Stimulated activated CD8-positive, alpha-beta memory T cell treated with anti-CD3 and anti-CD28 coated beads, Interleukin-15, amount 100 ng/mL, for 1 hour (primary cell): Measurements from ENCODE around the gene TNPO1.
"Not testable (repeated sequence)": the region's sequence is repeated elsewhere in the genome, so short reads cannot be mapped to it uniquely, and the experiment has no call there.

Source experiments
- DNase-seq: peaks from one replicate; pipeline ENCODE4 v3.0.0-alpha.2; 2020; ENCODE audit warnings: low read depth

TNPO1 gene

DNA sequence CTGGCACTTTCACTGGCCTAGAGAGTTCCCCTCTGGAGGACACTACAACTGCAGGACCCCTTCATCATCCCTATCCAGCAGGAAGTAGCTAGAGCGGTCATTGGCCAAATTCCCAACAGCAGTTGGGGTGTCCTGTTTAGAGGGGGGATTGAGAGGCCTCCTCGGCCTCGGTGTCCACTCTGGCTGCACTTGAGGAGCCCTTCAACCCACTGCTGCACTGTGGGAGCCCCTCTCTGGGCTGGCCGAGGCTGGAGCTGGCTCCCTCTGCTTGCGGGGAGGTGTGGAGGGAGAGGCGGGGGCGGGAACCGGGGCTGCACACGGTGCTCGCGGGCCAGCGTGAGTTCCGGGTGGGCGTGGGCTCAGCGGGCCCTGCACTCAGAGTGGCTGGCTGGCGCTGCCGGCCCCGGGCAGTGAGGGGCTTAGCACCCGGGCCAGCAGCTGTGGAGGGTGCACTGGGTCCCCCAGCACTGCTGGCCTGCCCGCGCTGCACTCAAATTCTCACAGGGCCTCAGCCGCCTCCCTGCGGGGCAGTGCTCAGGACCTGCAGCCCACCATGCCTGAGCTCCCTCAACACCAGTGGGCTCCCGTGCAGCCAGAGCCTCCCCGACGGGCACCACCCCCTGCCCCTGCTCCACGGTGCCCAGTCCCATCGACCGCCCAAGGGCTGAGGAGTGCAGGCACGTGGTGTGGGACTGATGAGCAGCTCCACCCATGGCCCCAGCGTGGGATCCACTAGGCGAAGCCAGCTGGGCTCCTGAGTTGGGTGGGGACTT, 118.7 kb downstream of the TNPO1 start:
- DNase-seq, result not testable (repeated sequence)

DNA sequence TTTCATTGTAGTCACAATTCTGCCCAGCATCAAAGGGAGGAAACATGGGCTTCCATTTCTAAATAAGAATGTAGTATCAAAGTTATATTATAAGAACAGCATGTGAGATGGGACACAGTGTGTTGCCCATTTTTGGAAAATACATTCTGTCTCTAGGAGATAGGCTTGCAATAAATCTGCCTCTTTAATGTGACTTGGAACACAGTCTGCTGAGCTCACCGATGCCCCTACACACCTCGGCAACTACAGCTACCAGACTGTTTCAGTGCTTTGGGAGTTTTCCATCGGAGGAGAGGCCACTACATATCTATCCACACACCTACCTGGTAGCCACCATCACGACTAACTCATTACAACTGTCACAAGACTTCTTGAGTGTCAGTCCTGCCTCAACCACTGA, 120.4 kb downstream of the TNPO1 start:
- DNase-seq, result no peak

- DNase-seq, result no peak
These were observed 121.1 kb downstream of the TNPO1 start for GRCh38 chr5:72937517-72938061.

GRCh38 chr5:72938206-72938605, 121.7 kb downstream of the TNPO1 start:
- no peak for DNase-seq

GRCh38 chr5:72940082-72940481, 123.6 kb downstream of the TNPO1 start:
- DNase-seq, result no peak

DNA sequence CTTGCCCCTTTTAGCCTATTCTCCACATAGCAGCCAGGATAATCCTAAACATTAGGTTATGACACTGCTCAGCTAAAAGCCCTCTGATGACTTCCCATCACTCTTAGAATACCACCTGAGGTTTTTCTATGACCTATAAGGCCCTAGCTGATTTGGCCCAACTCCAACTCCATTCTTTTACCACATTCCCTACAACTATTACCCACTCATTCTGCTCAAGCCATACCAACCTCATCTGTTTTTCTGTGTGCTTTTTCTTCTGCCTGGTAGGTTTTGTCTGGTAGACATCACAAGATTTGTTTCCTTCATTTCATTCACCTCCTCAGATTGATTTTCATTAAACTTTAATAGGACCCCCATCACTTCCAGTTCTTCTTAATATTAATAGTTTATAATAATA, 126.8 kb downstream of the TNPO1 start:
- no peak for DNase-seq

- DNase-seq, result no peak
These were observed 131.0 kb downstream of the TNPO1 start for GRCh38 chr5:72947498-72947897.

- no peak for DNase-seq
These were observed 133.0 kb downstream of the TNPO1 start for GRCh38 chr5:72949481-72949880.

DNA sequence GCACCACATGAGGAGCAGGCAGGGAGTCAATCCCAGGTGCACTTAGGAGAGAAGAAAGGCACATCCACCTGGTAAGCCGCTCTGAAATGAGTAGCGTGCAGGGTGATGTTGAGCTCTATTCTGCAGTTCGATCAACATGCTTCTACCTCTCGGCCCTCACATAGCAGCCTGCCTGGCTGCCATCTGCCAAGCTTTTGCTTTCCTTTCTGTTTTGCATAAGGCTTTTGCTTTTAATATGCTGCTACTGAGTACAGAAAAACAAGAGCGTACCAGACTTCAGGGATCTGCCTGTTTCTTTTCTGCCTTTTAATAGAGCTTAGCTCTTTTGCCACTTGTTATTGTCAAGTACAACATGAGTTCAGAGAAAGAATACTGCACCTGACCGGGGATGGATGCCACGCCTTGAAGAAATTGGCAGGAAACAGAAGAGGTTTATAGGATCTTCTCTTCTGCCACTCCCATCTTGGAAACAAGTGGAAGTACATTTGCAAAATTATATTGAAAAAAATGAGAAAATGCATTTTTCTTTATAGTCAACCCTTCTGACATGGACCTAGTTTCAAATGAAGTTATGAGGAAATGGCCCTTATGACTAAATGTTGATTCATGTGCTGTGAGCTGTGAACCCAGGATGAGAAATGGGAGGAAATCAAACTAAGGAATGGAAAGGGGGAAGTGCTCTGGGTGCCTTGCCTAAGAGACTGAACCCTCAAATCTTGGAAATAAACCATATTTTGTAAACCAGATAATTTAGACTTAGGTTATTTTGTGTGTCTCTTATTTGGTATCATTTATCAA, 135.4 kb downstream of the TNPO1 start:
- no peak for DNase-seq

DNA sequence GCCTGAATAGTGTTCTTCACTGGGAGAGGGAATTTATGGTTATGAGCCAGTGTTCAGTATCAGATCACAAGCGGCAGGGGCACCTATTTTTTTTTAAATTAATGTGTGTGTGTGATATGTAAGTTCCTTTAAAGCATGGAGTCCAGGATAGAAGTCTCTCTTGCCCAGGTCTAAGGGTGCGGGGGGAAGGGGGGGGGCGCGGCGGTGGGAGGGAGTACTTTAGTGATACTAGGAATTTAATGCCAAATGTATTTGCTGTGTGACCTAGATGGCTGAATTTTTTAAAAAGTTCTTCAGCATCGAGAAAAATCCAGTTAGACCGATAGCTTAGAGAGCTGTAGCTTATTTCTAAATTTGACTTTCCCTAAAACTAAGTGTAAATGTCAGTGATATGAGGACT, 137.9 kb downstream of the TNPO1 start:
- DNase-seq, result no peak

DNA sequence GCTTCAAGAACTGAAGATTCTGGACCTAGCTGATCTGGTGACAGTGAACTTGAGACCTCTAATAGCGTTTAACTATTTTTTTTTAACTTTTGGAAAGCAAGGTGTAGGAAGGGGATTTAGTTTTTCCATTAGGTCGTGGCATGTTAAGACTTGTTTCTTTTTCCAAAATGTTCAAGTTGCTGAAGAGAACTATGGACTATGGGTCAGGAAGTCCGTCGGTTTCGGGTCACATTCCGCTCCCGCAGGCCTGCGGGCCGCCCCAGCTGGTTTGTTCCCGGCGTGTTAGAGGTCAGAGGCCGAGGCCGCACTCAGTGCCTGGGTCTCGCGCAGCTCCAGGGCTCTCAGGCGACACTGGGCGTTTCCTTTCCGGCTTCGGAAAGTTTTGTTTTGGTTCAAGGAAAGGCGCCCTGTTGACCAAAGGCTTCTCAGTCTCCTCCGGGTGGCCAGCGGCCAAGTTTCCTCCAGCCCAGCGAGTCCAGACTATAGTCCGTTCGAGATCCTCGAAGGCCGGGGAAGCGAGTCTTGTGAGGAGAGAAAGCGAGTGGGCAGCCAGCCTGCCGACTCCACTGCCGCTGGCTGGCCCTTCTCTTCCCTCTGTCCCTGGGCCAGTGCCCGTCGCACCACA, 138.8 kb downstream of the TNPO1 start:
- no peak for DNase-seq

- DNase-seq, result peak; percentile 94
These were observed 139.4 kb downstream of the TNPO1 start, which contains the start of gene FCHO2 for GRCh38 chr5:72955768-72956323. Gene FCHO2, plus strand, starts transcription at chr5:72956041. Its CDS starts 56 bp downstream, at chr5:72956097.

DNA sequence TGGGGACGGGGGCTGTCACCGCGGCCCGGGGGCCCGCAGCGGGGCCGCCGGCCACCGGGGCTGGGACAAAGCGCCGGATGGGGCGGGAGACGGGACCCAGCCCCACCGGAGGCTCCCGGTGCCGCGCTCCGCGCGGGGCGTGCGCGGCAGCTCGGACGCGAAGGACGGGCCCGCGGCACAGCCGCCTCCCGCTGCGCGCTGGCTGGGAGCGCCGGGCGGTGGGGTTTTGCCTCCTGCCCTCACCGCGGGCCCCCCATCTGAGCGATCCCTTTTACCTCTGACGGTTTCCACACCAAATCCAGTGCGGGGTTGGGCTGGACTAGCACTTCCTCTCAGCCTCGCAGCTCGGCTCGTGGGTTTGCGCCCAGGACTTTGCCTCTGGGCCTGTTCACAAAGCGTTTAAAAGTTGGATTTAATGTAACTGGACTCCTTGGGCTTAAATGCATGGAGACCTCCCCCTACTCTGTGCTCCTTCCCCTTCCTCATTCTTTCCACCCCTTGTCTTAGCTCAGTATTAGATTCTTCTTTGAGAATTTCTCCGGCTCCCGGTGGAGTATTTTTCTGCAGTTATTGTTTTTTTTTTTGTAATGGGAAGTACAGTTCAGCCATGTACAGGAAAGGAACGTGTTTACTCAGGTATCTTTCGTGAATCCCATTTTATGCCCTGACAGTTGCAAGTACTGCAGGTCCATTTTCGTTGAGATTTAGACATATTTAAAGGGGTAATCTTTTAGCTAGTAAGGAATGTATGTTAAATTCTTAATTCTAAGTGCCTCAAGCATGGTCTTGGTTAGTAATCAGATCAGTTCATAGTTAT, 140.1 kb downstream of the TNPO1 start:
- no peak for DNase-seq

DNA sequence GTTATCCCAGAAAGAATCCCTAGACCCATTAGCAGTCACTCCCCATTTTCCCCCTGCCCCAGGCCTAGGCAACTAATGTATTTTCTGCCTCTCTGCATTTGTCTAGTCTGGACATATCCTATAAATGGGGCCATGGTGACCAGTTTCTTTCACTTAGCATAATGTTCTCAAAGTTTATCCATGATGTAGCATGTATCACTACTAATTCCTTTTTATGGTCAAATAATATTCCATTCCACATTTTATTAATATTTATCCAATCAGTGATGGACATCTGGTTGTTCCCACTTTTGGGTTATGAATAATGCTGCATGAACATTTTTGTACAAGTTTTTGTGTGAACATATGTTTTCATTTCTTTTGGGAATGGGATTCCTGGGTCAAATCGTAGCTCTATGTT, 140.9 kb downstream of the TNPO1 start:
- DNase-seq, result no peak

GRCh38 chr5:72959257-72959656, 142.8 kb downstream of the TNPO1 start:
- DNase-seq, result no peak
